GM21381 (cell line): ENCODE results near the gene CENPU.

ENCODE experiments used
- ATAC-seq: cut with Tn5 transposase; IDR thresholded peaks from one replicate; pipeline ENCODE4 v1.9.1; 2021; ENCODE audit warnings: mild to moderate bottlenecking, moderate library complexity; ENCODE audit not compliant: unreplicated experiment

CENPU gene

GRCh38 chr4:184713887-184714286 lies 20.0 kb downstream of the CENPU start:
- ATAC-seq, result no peak

DNA sequence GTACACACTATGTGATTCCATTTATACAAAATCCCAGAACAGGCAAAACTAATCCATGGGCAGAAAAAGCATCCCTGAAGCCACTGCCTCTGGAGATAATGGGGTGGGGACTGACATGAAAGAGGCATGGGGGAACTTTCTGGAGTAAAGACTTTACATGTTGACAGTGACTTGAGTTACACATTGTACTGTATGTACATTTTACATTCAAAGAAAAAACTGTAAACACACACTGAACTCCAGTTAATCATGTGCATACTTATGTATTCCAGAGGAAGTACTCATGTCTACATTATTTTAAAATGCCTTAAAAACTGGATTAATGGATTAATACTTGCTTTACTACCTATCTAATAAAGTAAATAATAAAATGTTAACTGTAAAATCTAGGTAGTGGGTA lies 21.6 kb downstream of the CENPU start:
- no peak for ATAC-seq

- ATAC-seq, result no peak
Observed at GRCh38 chr4:184706453-184706852, 27.4 kb downstream of the CENPU start.

- no peak for ATAC-seq
Observed at GRCh38 chr4:184705692-184706091, 28.2 kb downstream of the CENPU start.

GRCh38 chr4:184702114-184702513 lies 31.8 kb downstream of the CENPU start:
- ATAC-seq, result no peak

- no peak for ATAC-seq
Observed at GRCh38 chr4:184699941-184700340, 34.0 kb downstream of the CENPU start.

- ATAC-seq, result no peak
Observed at GRCh38 chr4:184697956-184698355, 35.9 kb downstream of the CENPU start.

GRCh38 chr4:184695178-184695896 lies 38.6 kb downstream of the CENPU start:
- ATAC-seq, result no peak

- no peak for ATAC-seq
Observed at GRCh38 chr4:184694412-184694956, 39.4 kb downstream of the CENPU start.

DNA sequence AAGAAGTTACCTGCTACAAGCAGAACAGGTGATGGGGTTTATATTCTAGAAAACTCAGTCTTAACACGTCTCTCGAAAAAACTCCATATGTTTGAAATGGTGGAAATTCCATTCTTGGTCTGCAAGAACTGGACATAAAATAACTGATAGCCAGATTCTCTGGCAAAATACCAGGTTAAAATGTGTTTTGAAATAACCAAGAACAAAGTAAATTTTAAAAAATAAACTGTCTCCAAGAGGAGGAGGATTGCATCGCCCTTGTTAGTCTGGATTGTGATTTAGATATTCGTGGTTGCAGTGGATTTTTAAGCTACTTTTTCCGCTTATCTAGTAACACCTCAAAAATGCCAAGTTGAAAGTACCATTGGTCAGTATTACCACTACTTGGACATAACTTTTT lies 40.8 kb downstream of the CENPU start:
- ATAC-seq, result no peak

DNA sequence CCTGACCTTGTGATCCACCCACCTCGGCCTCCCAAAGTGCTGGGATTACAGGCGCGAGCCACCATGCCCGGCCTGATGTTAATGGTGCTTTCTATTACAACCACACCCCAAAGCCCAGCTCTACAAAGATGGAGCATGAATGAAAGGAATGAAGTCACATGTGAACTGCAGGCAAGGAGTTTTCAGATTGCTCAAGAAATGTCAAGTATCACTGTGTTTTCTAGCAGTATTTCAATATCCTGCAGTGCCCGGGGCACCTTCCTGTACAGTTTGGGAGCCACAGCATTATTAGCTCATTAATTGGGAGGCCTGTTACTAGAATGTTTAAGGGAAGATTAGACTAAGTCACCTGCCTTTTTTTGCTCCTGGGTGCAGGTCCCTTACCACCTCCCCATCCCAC lies 44.2 kb downstream of the CENPU start:
- ATAC-seq, result no peak

GRCh38 chr4:184688447-184688846 lies 45.4 kb downstream of the CENPU start:
- ATAC-seq, result no peak

DNA sequence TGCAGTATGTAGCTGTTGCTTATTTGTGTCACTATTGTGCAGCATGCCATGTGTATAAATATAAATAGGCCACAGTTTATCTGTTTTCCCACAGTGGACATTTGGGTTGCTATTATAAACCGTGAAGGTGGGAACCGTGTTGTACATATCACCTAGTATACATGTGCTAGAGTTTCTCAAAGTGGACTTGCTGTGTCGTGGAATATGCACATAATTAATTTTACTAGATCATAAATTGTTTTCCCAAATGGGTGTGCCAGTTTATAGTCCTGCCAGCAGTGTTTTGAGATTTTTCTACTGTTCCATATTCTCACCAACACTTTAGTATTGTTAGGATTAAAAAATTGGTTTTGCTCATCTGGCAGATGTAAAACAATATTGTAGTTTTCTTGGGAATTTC lies 45.9 kb downstream of the CENPU start:
- ATAC-seq, result no peak

- ATAC-seq, result no peak
Observed at GRCh38 chr4:184684491-184685189, 49.3 kb downstream of the CENPU start.

DNA sequence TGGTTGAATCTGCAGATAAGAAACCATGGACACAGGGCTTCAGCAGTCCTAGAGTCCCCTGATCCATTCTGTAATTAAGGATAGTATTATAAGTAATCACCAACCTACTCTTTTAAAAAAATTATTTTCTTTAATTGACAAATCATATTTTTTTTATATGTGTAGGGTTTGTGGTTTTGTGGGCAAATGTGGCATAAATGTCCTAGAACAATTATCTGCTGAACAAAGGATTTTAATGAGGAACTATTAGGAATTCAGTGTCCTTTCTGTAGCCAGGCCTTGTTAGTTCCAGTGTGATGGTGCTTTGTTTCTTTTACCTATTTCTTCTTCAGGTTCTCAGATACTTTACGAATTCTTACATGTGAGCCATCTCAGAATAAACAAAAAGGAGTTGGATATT lies 52.0 kb downstream of the CENPU start:
- no peak for ATAC-seq

- ATAC-seq, result no peak
Observed at GRCh38 chr4:184680698-184681097, 53.2 kb downstream of the CENPU start.

DNA sequence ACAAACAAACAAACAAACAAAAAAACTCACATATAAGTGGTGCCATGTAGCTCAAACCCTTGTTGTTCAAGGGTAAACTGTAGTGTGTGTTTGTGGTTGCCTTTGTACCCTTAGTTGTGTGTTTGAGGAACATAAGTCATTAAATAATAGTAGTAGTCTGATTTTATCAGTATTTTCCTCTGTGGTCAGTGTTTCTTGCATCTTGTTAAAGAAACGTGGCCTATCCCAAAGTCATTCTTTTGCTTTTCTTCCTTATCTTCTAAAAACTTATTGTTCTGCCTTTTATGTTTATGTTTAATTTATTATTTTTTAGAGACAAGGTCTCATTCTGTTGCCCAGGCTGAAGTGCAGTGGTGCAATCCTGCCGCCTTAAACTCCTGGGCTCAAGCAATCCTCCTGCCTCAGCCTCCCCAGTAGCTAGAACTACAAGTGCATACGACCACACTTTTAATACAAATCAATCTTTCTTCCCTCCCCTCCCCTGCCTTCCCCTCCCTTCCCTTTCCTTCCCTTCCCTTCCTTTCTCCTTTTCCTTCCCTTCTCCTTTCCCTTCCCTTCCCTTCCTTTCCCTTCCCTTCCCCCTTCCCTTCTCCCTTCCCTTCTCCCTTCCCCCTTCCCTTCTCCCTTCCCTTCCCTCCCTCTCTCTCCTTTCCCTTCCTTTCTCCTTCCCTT lies 57.9 kb downstream of the CENPU start:
- ATAC-seq, result no peak

DNA sequence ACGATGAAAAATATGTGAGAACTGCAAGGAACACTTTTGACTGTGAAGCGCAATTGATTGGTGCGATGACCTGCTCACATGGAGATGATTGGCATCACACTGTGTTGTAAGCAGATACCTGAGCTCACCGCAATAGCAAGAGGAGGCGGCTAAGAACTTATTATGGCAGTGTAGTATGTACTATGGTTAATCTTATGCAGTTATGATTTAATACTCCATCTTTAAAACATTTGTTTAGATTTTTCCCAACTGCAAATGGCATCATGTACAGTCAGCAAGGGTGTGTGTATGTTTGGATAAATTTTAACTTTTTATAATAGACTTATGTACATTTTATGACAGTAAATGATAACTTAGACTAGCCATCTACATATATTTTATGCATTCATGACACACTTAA lies 58.9 kb downstream of the CENPU start:
- no peak for ATAC-seq

GRCh38 chr4:184674011-184674410 lies 59.9 kb downstream of the CENPU start:
- no peak for ATAC-seq

DNA sequence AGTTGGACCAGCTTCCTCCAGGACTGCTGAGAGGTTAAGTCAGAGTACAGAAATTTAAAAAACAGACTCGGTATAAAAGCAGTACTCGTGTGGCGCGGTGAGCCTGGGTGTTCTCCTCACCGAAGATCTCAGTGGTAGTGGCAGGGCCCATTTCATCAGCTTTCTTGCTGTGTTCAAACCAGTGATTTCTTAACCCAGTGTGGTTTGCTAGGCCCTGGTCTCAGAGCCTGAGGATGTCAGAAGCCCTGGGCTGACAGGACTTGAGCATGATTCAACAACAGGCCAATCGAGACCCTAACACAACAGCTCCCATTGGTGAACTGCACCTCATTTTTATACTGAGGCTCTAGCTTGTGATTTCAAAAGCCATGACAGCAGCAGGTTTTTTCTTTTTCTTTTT lies 61.2 kb downstream of the CENPU start:
- ATAC-seq, result no peak

GRCh38 chr4:184671101-184671500 lies 62.8 kb downstream of the CENPU start:
- ATAC-seq, result no peak

- ATAC-seq, result no peak
Observed at GRCh38 chr4:184669251-184669650, 64.6 kb downstream of the CENPU start.
